Stromal cell of bone marrow (primary cell): ENCODE data around the gene SYT2.
"Not testable (repeated sequence)": the region's sequence is repeated elsewhere in the genome, so short reads cannot be mapped to it uniquely, and the experiment has no call there.

Experiments
- DNase-seq: peaks from one replicate; pipeline ENCODE4 v3.0.0-alpha.2; 2012; ENCODE audit warnings: low read depth

Gene SYT2

DNA sequence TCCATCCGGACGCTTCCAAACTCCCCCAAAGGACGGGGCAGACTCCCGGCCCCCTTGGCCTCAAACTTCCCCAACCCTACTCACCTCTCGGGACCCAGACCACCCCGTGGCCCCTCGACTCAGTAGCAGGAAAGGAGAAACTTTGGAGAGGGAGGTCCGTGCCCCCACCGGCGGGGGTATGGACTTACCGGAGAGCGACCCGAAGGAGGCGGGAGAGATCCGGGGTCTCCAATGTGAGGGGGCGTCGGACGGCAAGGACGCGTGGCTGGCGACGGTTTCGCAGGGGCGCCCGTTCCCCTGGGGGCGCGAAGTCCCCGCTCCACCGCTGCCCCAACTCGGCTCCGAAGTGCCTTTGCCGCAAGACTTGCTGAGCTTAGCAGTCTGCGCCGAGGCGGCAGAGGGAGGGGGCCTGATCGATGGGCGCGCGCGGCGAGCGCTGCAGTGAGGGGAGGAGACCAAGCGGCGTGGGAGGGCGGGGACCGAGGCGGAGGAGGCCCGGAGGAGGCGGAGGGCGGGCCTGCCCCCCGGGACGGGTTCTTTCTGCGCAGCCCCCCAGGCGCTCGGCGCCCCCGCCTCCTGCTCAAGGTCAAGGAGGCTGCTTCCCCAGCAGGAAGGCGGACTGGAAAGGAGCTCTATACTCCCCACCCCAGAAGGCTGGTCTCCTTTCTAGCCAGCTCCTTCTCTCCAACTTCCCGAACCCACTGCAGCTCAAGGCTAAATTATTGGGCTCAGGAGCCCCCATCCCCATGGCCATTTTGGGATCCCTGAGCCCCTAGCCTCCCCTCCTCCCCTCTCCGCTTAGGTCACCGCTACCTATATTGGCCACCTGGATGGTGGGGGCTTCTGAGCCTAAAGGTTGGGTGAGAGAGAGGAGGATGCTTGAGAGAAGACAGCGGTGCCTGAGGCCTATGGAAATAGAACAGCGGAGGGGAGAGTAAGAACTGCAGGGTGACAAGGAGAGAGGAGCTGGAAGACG lies at the start of gene SYT2:
TSS of gene SYT2 (minus strand) at position 385 of the 976 bp plus-strand sequence. CDS start 104,682 bp downstream, outside the sequence.
- no peak for DNase-seq

DNA sequence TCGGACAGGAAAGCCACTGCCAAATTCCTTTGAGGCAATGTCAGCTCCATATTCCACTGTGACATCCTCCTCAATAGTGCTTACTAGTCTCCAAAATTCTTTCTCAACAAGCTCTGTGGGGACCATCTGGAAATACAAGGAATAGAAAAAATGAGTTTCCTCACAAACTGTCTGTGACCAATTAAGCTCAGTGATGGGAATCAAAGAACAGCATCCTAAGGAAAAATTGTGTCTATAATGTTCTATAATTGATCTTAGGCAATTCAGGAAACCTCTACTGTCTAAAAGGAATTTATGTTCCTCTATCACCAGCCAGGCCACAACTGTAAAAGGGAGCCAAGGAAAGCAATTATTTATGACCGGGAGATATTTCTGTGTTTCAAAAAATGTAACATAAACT lies 46.1 kb upstream of the SYT2 start:
- peak; percentile 2 for DNase-seq

DNA sequence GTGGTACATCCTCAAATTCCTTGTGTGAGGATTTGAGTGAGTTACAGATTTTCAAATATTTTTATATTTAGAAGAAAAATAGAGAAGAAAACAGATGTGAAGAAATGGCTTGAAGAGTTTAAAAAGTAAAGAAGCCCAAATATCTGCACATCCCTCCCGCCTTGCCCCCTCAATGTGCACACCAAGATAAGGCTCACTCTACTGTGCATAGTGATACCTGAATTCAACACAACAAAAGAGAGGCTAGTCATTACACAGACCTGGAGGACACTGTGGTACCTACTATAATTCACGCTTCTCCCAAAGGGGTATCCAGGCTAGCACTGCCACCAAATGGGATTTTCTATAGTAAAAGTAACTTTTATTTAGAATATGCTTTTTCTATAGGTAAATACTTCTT lies 44.0 kb upstream of the SYT2 start:
- no peak for DNase-seq

DNA sequence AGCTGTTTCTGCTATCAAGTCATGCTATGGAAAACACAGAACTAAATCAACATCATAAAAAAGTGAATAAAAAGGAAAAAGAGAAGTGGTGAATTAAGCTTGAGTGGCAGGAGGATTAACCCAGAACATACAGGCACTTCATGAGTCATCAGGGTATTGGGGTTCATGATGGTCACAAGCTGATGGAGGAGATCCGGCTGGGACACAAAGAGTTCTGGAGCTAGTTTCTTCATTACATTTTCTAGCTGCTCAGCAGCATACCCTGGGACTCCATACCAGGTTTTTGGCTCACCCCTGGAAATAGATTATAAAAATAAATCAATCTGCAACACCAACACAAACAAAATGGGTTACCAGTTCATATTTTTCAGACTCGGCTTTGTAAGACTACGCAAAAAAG lies 42.5 kb upstream of the SYT2 start:
- no peak for DNase-seq

DNA sequence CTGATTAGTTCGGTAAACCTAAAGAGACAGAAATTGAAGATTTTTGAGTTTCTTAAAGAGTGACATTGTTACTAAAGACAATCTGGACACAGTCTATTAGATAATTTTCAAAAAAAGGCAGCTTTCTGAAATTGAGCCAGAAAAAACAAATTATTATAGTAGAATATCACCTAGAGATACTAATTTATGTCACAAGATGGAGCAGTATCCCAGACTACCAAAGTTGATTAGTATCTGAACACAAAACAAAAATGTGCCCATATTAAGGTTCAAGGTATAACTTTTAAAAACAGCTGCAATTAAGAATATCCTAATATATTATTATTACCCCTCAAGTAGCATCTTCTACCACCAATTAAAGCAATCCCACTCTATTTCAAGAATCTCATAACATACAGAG lies 40.5 kb upstream of the SYT2 start:
- DNase-seq = no peak

DNA sequence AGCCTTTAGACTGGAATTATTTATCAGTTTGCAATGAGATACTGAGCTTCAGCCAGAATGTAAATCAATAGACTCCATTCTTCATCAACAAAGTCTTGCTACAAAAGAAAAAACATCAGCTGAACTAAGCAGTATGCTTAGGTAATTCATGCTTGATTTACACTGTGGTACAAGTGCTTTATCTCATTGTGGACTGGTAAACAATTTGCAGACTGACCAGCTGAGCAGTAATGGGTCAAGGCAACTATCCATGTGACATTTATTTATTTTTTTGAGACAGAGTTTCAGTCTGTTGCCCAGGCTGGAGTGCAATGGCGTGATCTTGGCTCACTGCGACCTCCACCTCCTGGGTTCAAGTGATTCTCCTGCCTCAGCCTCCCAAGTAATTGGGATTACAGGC lies 39.8 kb upstream of the SYT2 start:
- DNase-seq = no peak

DNA sequence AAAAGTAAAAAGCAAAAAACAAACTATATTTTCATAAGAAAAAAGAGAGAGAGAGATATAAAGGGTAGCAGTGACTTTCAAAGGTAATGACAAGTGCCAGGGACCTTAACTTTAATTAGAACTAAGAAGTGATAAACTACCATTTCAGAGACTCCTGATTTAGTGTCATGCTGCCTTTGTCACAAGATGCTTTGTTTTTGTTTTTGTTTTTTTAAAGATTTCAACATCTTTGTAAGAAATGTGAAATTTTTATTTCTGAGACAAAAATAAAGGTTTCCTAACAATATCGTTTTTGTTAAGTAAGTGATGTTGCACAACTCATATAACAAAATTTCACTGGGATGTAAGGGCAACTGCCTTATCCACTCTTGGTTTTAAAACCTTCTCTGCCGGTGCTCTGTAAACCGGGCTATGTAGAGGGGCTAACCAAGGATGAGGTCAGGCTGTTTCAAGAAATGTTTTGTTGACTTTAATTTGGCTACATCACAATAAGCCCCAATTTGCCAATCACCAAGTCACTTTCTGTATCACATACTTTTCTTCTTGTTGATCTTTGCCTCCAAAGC lies 35.2 kb upstream of the SYT2 start:
- DNase-seq = no peak

DNA sequence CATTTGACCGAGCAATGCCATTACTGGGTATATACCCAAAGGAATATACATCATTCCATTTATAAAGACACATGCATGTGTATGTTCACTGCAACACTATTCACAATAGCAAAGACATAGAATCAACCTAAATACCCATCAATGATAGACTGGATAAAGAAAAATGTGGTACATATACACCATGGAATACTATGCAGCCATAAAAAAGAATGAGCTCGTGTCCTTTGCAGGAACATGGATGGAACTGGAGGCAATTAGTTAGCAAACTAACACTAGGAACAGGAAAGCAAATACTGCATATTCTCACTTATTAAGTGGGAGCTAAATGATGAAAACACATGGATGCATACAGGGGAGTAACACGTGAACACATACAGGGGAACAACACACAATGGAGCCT lies 34.5 kb upstream of the SYT2 start:
- DNase-seq = not testable (repeated sequence)

DNA sequence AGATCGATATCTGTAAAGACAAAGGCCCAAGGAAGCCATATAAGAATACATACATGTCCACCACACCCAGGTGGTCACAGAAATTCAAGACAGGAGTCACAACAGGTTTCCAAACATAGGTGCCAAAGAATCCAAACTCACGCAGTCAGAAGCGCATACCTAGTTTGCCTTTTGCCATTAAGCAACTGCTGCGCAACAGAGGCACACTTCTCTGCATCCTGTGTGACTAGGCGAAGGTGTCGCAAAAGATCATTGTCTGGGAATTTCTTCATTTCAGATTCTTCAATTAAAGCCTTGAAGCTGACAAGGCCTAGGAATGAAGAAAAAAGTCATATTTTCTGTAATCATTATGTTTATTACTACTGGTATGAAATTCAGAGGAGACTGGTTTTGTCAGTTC lies 32.2 kb upstream of the SYT2 start:
- DNase-seq = no peak

DNA sequence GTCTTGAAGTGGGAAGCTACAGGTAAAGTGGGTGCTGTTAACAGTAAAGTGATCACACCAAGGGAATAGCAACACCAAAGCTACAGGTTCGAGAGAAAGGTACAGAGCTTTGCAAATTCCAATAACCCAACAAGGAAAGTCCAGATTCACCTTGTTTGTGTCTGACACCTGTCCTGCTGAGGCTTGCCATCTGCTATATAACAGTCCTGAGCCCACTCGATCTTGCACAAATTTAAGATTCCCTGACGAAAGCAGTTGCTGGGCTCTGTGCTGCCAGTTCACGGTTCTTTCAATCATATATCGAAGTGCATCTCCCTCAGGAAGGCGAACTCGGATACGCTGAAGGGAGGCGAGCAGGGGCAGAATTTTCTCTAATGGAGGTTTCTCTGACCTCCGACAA lies 23.0 kb upstream of the SYT2 start:
- DNase-seq = no peak

DNA sequence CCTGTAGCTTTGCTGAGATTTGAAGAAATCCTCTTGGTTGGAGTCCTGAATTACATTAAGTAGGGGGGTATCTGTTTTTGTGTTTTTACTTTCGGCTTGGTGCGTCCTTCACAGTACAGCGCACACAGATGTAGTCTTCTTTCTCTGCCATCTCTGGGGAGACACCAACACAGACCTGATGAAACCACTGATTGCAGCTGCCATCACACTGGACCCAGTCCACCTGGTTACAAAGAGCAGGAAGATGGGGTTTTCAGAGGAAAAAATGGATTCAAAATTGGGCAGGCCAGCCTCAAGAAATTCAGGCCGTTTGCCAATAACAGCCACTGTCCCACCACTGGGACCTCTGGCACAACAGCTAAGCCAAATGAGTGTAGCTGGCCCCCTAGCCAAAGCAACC lies 18.7 kb upstream of the SYT2 start:
- no peak for DNase-seq

DNA sequence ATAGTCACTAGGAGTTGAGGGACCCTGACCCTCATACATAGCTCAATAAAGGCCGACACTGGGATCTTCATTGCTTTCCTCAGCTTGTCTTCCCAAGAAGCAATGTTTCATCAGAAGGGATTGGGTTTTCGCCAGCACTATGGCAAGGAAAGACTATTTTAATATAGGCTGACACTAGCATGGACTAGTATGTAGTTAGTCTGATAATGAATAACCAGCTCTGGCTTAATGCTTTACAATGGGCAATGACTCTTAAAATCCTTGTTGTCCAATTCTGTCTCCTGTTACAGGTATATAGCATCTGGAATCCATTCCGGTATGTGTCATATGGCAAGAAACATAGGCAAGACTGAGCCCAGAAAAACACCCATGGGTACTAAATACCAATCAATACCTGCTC lies 15.3 kb upstream of the SYT2 start:
- no peak for DNase-seq

DNA sequence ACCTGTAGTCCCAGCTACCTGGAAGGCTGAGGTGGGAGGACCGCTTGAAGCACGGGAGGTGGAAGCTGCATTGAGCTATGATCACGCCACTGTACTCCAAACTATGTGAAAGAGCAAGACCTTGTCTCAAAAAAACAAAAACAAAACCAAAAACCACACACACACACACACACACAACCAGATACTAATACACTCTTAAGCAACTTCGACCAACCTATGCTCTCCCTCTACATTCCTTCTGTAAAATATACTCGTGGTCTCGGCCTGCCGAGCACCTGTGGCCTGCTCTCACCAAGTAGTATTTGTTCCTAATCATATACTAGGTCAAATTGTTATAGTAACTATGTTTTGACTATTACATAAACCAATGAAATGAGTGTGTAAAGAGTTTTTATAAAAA lies 13.5 kb upstream of the SYT2 start:
- no peak for DNase-seq

DNA sequence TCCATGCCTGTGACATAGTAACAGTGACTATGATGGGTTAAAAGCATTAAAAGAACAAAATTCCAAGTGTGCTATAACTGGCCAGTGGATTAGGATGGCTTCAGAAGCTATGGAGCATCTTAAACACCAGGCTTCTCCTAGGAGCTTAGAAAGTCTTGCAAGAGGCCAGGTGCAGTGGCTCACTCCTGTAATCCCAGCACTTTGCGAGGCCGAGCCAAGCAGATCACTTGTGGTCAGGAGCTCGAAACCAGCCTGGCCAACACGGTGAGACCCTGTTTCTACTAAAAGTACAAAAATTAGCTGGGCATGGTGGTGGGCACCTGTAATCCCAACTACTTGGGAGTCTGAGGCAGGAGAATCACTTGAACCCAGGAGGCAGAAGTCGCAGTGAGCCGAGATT lies 12.8 kb upstream of the SYT2 start:
- not testable (repeated sequence) for DNase-seq

DNA sequence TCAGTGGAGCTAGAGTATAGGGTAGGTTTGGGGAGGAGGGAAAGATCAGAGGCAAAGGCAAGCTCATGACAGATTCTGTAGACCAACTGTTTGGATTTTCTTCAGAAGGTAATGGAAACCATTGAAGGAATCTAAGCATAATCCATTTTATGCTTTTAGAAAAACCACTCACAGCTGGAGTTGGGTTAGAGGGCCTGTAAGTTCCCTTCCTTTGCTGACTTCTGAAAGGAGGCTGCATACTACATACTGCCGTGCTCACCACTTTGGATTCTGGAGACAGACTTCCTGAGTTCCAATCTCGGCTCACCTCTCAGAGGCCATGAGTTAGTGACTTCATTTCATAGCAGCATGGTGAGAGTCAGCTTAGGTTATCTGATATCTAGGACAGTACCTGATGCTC lies 6.4 kb upstream of the SYT2 start:
- no peak for DNase-seq

DNA sequence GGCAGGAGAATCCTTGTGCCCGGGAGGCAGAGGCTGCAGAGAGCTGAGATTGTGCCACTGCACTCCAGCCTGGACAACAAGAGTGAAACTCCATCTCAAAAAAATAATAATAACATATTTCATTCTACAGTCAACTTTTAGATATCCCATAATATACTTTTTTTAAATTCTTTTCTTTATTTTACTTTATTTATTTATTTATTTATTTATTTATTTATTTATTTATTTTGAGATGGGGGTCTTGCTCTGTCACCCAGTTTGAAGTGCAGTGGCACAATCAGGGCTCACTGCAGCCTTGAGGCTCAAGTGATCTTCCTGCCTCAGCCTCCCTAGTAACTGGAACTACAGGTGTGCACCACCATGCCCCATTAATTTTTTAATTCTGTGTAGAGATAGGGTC lies 3.9 kb upstream of the SYT2 start:
- not testable (repeated sequence) for DNase-seq

DNA sequence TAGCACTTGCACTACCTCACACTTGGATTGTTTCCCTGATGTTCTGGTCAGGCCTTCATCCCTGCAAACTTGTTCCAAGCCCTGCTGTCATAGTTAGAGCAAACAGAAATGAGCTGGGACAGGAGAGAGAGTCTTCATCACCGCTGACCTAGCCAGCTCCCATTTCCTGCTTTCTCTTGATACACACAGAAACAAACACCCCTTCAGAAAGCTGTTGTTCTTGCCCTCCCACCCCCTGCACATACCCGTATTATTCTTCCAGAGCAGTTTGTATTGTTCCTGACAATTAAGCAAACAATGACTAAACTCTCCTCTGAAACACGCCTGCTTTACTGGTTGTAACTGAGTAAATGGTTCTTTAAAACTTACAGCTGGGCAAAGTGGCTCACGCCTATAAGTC lies 2.9 kb upstream of the SYT2 start:
- DNase-seq = no peak

DNA sequence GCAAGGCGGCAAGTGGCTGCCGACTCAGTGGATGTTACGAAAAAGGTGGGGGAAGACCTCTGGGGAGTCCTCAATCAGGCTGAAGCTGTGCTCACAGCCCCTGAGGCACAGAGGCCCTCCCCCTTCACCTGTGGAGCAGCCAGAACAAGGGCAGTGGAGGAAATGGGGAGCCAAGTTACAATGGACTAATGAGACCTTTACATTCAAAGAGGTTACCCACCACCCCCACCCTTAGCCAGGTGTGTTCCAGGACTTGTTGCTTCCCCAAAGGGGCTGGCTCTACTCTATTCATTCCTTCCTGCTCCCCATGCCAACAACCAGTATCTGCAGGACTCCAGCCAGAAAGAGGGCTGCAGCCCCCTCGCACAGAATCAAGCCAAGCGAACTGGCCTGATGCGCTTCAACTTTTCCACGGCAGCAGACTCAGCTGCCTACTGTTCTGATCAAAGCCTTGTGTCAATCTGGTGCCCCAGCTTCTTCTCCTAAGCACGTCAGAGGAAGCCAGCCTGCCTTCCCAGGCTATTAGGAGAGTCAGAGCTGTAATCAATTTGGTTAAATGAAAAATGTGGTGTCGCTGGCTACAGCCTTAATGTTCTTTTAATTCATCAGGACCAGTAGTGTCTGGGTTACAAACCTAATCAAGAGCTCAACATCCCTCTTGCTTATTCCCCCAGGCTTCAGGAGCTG lies 1.8 kb upstream of the SYT2 start:
- DNase-seq = no peak

DNA sequence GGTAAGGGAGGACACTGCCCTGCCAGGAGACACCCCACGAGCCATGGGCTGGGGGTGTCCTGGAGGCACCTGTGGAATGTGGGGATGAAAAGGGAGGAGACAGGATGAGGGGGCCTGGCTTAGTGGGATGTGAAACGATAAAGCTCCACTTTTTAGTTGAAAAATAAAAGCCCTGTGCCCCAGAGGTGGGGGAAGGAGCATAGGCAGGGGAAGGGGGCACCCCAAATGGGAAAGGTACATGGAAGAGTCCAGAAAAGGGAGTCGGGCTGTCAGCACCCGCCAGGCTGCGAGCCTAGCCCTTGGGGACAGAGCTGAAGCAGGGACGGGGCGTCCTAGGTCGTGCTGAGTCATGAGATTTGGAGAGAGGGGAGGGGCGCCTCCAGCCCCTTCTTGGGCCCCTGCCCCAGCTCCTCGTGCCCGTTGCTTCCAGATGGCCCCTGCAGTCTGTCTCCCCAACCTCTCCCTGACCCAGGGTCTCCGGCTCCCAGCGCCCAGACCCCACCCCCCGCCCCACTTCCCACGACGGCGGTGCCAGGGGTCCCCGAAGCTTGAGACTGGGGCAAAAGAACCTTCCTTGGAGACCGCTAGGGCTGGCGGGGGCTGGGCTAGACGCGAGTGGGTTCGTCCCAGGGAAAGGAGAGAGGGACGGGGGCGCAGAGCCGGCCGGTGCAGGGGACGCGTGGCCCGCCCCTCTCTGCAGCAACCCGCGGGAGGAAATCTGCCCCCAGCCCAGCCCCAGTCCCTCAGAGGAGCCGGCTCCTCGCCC lies 795 bp downstream of the SYT2 start:
- DNase-seq = no peak

DNA sequence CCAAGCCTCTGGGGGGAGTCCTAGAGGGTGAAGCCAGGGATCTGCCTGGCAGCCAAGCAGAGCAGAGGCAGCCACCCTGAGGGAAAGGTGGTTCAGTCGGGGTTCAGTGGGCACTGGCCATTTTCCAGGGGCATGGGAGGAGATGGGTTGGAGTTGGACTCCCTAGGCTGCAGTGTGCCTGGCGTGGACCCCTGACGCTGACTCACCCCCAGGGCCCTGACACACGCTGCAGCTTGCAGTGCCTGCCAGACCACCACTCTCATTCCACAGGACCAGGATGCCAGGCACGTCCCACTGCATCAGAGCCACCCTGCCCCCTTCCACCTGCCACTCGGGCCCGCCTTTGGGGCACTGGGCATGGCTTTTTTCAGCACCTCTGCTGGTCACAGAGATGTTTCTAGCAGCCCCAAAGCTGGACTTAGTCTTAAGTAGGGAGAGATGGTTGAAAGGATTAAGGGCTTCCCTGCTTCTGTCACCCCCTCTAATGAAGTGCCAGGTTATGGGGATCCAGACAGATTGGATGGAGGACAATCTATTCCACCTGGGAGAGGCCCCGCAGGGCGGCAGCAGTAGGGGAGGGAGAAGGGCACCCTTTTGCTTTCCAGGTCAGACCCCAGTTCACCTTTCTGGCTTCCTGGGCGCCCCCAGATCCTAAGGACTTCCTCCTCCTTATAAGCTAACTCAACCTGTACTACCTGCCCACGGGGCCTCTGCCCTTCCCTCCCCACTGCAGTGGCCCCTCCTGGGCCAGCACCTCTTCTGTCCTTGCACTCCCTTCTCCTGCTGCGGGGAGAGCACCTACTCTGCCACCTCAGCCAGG lies 1.6 kb downstream of the SYT2 start:
- DNase-seq = no peak

DNA sequence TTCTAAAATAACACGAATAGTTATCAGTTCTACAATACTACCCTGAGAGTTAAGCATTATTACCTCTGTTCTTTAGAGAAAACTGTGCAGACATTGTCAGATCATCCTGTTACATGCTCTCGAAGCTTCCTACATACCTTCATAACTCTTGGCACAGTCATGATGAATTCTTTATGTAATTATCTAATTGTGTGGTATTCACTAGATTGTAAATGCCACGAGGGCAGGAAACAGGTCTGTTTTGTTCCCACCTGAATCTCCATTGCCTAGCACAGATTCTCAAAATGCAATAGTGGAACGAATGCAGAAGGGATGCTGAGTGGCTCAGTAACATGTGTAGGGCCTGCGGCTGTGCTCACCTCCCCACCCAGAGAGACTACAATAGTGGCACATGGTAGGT lies 3.4 kb downstream of the SYT2 start:
- no peak for DNase-seq
